Measurements from ENCODE around the gene RBMS1.

Gene RBMS1

DNA sequence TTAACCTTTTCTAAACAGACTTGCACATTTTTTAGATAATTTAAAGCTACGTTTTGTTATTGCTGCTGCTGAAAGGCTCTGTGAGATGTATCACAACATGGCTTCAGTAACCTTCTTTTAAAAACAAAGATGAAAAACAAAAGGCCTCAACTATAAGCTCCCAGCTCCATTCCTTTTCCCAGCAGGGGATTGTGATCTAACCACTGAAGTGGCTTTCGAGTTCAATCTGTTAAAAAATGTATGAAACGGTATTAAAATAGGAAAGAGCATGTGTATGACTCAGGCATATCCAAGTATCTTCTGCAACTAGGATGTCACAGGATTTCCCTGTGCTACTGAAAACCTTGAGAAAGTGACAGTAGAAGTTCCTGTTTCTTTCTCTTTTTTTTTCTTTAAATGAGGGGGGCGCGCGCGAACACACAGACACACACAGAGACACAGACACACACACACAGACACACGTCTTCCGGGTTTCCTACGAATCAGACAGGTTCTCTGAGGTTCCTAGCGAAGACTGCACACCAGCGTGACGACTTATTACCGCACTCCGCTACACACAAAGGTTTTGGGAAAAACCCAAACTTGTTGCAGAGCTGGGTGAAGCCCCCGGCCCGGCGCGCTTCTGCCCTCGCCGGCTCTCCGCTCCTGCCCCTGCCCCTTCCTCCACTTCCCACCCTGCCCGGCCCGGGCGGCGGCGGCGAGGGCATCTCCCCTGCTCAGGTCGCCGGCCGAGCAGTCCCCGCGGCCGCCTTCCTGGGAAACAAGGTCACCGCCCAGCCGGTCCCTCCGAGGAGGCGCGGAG lies 86.8 kb downstream of the RBMS1 start:
- no peak for DNase-seq

GRCh38 chr2:160405077-160405867 lies 88.3 kb downstream of the RBMS1 start:
- DNase-seq = no peak

- DNase-seq = no peak
These were observed 90.3 kb downstream of the RBMS1 start for GRCh38 chr2:160402997-160403979.

- DNase-seq = no peak
These were observed 91.1 kb downstream of the RBMS1 start for GRCh38 chr2:160402501-160402900.

- no peak for DNase-seq
These were observed 91.7 kb downstream of the RBMS1 start for GRCh38 chr2:160401895-160402294.

DNA sequence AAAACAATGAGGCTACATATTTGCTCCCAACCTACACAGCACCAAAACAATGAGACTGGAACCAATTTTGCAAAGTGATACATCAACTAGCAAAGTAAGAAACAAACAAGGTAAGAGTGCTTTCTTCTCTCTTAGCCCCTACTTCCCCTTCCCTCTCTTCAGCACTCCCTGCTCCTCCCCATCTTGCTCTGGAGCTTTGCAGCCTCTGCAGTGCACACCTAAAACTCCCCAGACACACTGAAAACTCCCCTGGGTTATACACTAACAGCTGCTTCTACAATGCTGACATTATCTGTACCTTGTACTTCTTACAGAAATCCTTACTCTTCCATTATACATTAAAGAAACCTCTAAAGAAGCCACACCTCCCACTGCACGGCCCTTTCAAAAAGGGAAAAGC lies 93.7 kb downstream of the RBMS1 start:
- DNase-seq = no peak

DNA sequence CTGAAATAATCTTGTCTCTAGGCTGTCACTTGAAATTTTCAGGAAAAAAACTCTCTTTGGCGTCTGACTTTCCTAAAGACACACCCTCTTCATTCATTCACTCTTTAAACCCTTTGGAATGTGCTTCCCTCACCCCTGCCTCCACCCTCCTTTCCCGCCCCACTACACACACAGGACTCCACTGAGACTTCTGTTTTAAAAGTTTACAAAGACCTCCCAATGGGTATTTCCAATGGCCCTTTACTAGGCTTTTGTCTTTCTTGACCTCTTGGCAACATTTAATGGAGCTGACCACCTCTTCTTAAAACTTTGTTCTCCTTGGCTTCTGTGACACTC lies 96.1 kb downstream of the RBMS1 start:
- DNase-seq = no peak

DNA sequence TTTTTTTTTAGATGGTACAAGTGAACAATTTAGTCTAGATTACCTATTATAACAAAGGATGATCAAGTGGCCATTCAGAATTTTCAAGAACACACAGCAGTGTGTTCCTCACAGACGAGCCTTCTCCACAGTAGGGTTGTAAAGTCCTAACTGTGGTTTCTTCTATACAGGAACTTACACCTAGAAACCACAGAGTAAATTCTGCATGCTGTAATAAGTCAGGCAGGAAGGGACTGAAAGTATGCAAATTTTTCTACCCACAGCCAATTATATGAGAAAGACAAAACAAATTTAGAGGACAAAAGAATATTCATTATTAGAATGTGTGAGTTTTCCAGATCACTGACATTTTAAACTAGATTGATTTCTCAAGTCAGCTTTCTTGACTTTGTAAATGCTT lies 99.5 kb downstream of the RBMS1 start:
- no peak for DNase-seq

GRCh38 chr2:160392201-160392600 lies 101.4 kb downstream of the RBMS1 start:
- DNase-seq = no peak

GRCh38 chr2:160390544-160391455 lies 102.8 kb downstream of the RBMS1 start:
- no peak for DNase-seq

DNA sequence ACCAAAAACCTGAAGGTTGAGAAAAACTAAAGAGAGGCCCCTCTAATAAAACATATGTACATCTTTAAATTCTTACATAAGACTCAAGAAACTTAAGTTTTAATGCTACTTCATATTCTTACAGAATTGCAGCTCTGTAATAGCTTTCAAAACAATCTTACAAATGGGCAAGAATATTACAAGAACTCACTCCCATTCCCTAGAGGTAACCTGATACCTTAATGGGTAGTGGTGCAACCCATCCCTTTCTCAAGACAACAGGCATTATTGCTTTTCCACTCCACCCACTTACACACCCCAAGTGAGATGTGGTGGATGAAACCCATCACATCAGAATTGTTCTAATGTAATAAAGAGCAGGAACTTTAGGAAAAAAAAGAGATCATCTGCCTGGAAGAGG lies 103.7 kb downstream of the RBMS1 start:
- no peak for DNase-seq

- no peak for DNase-seq
These were observed 104.9 kb downstream of the RBMS1 start for GRCh38 chr2:160388464-160389263.

GRCh38 chr2:160387558-160388262 lies 105.9 kb downstream of the RBMS1 start:
- DNase-seq = no peak

DNA sequence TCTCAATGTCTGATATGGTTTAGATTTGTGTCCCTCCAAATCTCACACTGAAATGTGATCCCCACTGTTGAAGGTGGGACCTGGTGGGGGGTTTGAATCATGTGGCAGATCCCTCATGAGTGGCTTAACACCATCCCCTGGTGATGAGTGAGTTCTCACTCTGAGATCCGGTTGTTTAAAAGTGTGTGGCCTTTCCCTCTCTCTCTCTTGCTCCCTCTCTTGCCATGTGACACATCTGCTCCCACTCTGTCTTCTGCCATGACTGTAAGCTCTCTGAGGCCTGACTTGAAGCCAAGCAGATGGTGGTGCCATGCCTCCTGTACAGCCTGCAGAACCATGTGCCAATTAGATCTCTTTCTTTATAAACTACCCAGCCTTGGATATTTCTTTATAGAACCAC lies 108.8 kb downstream of the RBMS1 start:
- DNase-seq = no peak

DNA sequence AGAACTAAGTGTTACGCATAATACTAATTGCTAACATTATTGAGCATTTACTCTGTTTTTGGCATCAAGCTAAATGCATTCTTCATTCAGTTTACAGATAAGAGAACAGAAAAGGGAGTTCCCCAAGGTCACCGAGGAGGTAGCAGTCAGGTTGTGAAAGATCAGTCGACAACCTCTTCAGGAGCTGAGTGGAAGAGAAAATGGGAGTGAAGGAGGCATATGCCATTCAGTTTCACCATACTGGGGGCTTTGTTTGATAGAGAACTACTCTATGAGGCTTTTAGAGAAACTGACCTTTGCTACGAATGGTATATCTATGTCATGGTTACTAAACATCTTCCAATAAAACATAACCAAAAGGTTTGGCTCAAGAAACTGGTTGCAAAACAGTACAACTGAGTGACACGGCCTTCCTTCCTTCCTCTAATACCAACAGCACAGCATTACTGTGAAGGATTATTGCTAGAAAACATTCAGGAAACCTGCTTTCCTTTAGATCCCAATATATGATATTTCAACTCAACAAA lies 112.1 kb downstream of the RBMS1 start:
- DNase-seq = no peak

GRCh38 chr2:160380611-160381010 lies 113.0 kb downstream of the RBMS1 start:
- DNase-seq = no peak

DNA sequence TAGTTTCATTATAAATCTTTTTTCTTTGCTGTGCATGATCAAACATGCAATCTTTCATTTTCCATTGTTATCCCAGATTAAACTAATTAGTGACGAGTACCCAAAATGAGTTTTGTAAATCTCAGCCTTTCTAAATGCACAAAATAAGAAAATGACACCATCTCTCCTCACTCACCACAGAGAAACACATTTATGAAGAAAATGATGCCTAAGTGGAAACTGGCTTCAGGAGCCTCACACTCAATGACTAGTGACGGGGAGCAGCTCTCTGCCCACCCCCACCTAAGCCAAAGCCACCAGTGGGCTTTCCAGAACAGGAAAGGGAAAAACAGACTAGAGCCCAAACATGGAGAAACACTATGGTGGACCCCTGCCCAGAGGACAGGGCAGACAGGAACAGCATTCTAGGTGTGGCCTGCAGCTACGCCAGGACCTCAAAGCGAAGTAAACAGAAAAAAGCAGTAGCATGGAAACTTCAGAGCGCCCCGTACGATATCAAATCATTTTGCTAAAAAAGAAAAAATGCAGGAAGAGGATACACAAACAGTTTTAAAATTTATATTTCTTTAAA lies 113.5 kb downstream of the RBMS1 start:
- no peak for DNase-seq

- DNase-seq = no peak
These were observed 114.2 kb downstream of the RBMS1 start for GRCh38 chr2:160379399-160379798.

DNA sequence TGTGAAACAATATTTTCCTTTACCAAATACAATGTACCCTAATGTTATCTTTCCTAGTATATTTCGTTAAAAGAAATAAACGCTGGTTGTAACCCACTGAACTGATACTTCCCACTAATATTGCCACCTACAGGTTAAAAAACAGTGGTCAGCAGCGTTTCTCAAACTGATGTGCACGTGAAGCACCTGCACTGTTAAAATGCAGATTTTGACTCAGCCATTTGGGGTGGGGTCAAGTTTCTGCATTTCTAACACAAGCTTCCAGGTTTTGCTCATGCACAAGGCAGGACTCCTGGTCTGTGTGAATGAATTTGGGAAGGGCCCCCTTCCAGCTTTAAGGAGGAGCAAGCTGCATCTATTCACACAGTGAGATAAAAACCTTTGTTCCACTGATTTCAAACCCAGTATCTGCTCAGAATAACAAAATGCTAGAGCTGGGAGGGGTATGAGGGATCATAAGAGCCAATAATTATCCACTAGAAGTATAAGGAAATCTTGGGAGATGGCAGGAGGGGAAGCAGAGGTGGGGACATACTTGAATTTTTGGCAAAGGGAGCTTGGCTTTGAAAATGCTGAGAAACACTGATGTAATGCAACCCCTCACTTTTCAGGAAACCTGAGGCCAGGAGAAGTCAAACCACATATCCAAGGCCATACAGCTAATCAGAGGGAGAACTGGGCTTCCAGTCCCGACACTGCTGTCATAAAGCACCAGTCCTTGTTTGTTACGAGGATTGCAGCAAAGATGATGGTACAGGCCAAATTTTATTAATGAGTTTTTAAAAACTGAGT lies 116.2 kb downstream of the RBMS1 start:
- no peak for DNase-seq
